NCI-H187 treated with DMSO at 0.1 percent for 48 hours (cell line): ENCODE data around the gene TMEM44.
"Not testable (repeated sequence)": the region's sequence is repeated elsewhere in the genome, so short reads cannot be mapped to it uniquely, and the experiment has no call there.

Experiments
- DNase-seq: peaks from one replicate; lab custom pipeline; 2025; lab: John Stamatoyannopoulos, UW

The TMEM44 gene

GRCh38 chr3:194555175-194556062 is 77.8 kb downstream of the TMEM44 start:
- no peak for DNase-seq

- no peak for DNase-seq
These were observed 78.6 kb downstream of the TMEM44 start for GRCh38 chr3:194554473-194555123.

GRCh38 chr3:194552327-194552949 is 80.8 kb downstream of the TMEM44 start:
- no peak for DNase-seq

GRCh38 chr3:194549853-194550252 is 83.4 kb downstream of the TMEM44 start:
- no peak for DNase-seq

- DNase-seq: no peak
These were observed 84.6 kb downstream of the TMEM44 start for GRCh38 chr3:194548346-194549321.

GRCh38 chr3:194547042-194547441 is 86.2 kb downstream of the TMEM44 start:
- no peak for DNase-seq

GRCh38 chr3:194545538-194545937 is 87.7 kb downstream of the TMEM44 start:
- DNase-seq: not testable (repeated sequence)

- DNase-seq: no peak
These were observed 89.7 kb downstream of the TMEM44 start for GRCh38 chr3:194543550-194543949.

GRCh38 chr3:194541483-194541882 is 91.7 kb downstream of the TMEM44 start:
- DNase-seq: no peak

- no peak for DNase-seq
These were observed 92.8 kb downstream of the TMEM44 start for GRCh38 chr3:194540274-194540905.

- DNase-seq: no peak
These were observed 93.7 kb downstream of the TMEM44 start for GRCh38 chr3:194539498-194539897.

- DNase-seq: no peak
These were observed 95.4 kb downstream of the TMEM44 start for GRCh38 chr3:194537732-194538247.
